B cell (primary cell): ENCODE data around the gene NNT. TPM values are rescaled to one million over a fixed set of nuclear protein-coding genes. Genes with fewer than 3 reads are reported as not detected.

Experiments used
- ATAC-seq: fragments of 200-7000 bp; cut with Tn5 transposase; one replicate; pipeline ENCODE4 v1.10.0; 2021; ENCODE audit warnings: low read depth, mild to moderate bottlenecking, moderate number of reproducible peaks, moderate library complexity
- CTCF ChIA-PET: fragments of 350-600 bp; sonication (Branson Sonifier 250); formaldehyde crosslinking; loops from one replicate; lab custom pipeline; 2021; ENCODE audit warnings: antibody characterized with exemption, inconsistent platforms; lab: Charles Lee
- POLR2A ChIA-PET: fragments of 350-600 bp; sonication (Branson Sonifier 250); formaldehyde crosslinking; loops from one replicate; lab custom pipeline; 2021; ENCODE audit warnings: antibody characterized with exemption; lab: Charles Lee
- DNase-seq: peaks from one replicate; pipeline ENCODE4 v3.0.0; 2013
- H2AFZ ChIP-seq: 2 replicates; pipeline ENCODE4 v1.6.1; 2012; ENCODE audit warnings: mild to moderate bottlenecking, low read depth, low read length; ENCODE audit not compliant: insufficient read depth, poor library complexity, severe bottlenecking
- H3K27ac ChIP-seq, 2 donors: 1 replicate in 1 of 2; 2 replicates in 1 of 2; pipeline ENCODE4 v1.5.1; 2012 to 2013; ENCODE audit warnings: low read length in 2 of 2, mild to moderate bottlenecking in 2 of 2, moderate library complexity in 1 of 2
- H3K27me3 ChIP-seq, 4 experiments: fragments of 200-600 bp in 1 of 4; sonication (generic) in 1 of 4; replicated peaks in 1 of 4; 1 replicate in 2 of 4; 2 replicates in 2 of 4; pipeline versions ENCODE4 v1.6.1 to v1.7.0; 2013 to 2016; ENCODE audit warnings: low read length in 3 of 4, mild to moderate bottlenecking in 2 of 4, mixed read lengths in 1 of 4, moderate library complexity in 1 of 4; ENCODE audit not compliant: insufficient read depth in 4 of 4, control insufficient read depth in 3 of 4; ENCODE audit errors: control extremely low read depth in 1 of 4
- H3K36me3 ChIP-seq, 2 experiments: replicated peaks in 1 of 2; 1 replicate in 1 of 2; 2 replicates in 1 of 2; pipeline versions ENCODE4 v1.6.1 to v1.7.1; 2013; ENCODE audit warnings: low read length in 1 of 2; ENCODE audit not compliant: insufficient read depth in 2 of 2, control insufficient read depth in 1 of 2; ENCODE audit errors: control extremely low read depth in 1 of 2, extremely low read depth in 1 of 2
- H3K4me1 ChIP-seq, 2 donors: fragments of 200-600 bp in 1 of 2; sonication (generic) in 1 of 2; 1 replicate in 1 of 2; 2 replicates in 1 of 2; pipeline versions ENCODE4 v1.5.1 to v1.6.1; 2013 to 2017; ENCODE audit warnings: low read length in 2 of 2; ENCODE audit not compliant: control insufficient read depth in 2 of 2, insufficient read depth in 2 of 2
- H3K4me2 ChIP-seq: replicated peaks from 2 replicates; pipeline ENCODE3; 2012; ENCODE audit warnings: mild to moderate bottlenecking, low read depth, low read length; ENCODE audit not compliant: poor library complexity, severe bottlenecking
- H3K4me3 ChIP-seq, 5 experiments: fragments of 200-600 bp in 1 of 5; sonication (generic) in 1 of 5; 1 replicate in 3 of 5; 2 replicates in 2 of 5; pipeline versions ENCODE4 v1.5.1 to v1.7.0; 2011 to 2016; ENCODE audit warnings: low read length in 4 of 5, mild to moderate bottlenecking in 4 of 5, low read depth in 2 of 5, control low read depth in 1 of 5, moderate library complexity in 1 of 5; ENCODE audit not compliant: insufficient read depth in 1 of 5; ENCODE audit errors: control extremely low read depth in 1 of 5, extremely low read depth in 1 of 5
- H3K79me2 ChIP-seq: fragments of 200-600 bp; sonication (generic); one replicate; pipeline ENCODE4 v1.6.0; 2016; ENCODE audit warnings: low read length; ENCODE audit not compliant: control insufficient read depth, insufficient read depth
- H3K9ac ChIP-seq: fragments of 200-600 bp; sonication (generic); 2 replicates; pipeline ENCODE4 v1.6.1; 2017; ENCODE audit warnings: mild to moderate bottlenecking, low read length, moderate library complexity
- H3K9me3 ChIP-seq, 3 donors: one replicate each; pipeline versions ENCODE4 v1.6.1 to v1.7.1; 2013; ENCODE audit warnings: low read length in 2 of 3; ENCODE audit not compliant: control insufficient read depth in 2 of 3, insufficient read depth in 1 of 3; ENCODE audit errors: control extremely low read depth in 1 of 3
- H4K20me1 ChIP-seq: 2 replicates; pipeline ENCODE4 v1.6.0; 2012; ENCODE audit warnings: mild to moderate bottlenecking, low read length; ENCODE audit not compliant: insufficient read depth, control insufficient read depth, poor library complexity, severe bottlenecking
- H3K27ac Mint-ChIP-seq: one replicate; pipeline ENCODE4 v1.8.0; 2021; ENCODE audit warnings: mixed read lengths
- H3K27me3 Mint-ChIP-seq: one replicate; pipeline ENCODE4 v1.8.0; 2021; ENCODE audit warnings: mixed read lengths
- H3K4me1 Mint-ChIP-seq: one replicate; pipeline ENCODE4 v1.8.0; 2021; ENCODE audit warnings: mixed read lengths
- H3K4me3 Mint-ChIP-seq: one replicate; pipeline ENCODE4 v1.8.0; 2021; ENCODE audit warnings: mixed read lengths
- H3K9me3 Mint-ChIP-seq: one replicate; pipeline ENCODE4 v1.8.0; 2022; ENCODE audit warnings: mixed read lengths; ENCODE audit not compliant: insufficient read depth
- EZH2 ChIP-seq: IDR thresholded peaks from 2 replicates; pipeline ENCODE4 v1.6.1; 2012; ENCODE audit warnings: borderline replicate concordance, low read depth, mild to moderate bottlenecking, moderate library complexity, low read length; ENCODE audit not compliant: insufficient read depth, poor library complexity, severe bottlenecking
- WGBS: methylation state at CpG from one replicate; pipeline ENCODE4 v1.1.5; 2013; ENCODE audit warnings: missing lambda C conversion rate; ENCODE audit not compliant: insufficient coverage; 5-methylcytosine and 5-hydroxymethylcytosine counted together
- intact Hi-C: fragments of 100-400 bp; cut with micrococcal nuclease; formaldehyde crosslinking; loops from one replicate; pipeline ENCODE4 v1.10.0; 2022
- polyA plus RNA-seq: library from polyadenylated mRNA; depleted of rRNA; stranded (reverse); fragments of >200 nt; gene quantifications from 2 replicates; pipeline ENCODE4 v1.2.3, GENCODE V29; 2012
- total RNA-seq, 2 donors: library from RNA; stranded (reverse); fragments of 120-200 nt in 1 of 2; gene quantifications; 1 replicate in 1 of 2; 2 replicates in 1 of 2; pipeline versions ENCODE4 v1.2.3 to v1.2.4, GENCODE V29; 2013 to 2022
- TF ChIP-seq, protein P1 (sequence below): fragments of 200-600 bp; IDR thresholded peaks from one replicate; pipeline ENCODE4 v1.8.0; 2022; ENCODE audit warnings: antibody characterized with exemption, mild to moderate bottlenecking

NNT gene
- total and polyA plus RNA-seq, 2 donors (not counting 1 experiment from before 2014, with no cell fraction given): 17.8 to 61.1 TPM

DNA sequence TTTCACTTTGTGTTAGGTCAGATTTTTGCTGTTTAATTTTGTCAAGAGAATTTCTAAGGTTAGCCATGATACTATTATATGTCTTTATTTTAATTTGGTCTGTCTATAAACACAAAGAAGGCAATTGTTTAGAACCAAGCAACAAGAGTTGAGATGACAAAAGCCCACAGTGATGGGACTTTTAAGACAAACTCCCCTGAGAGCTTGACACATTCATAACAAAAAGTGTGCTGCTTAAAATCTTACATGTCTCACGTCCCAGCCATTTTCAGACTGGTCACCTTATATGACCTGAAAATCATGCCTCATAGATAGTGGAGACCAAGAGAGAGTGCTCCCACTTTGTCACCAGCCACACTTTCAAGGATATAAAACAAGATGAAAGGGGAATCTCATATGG, 21.6 kb upstream of the NNT start:
- Mint-ChIP-seq H3K4me1 (no peaks in the 10 kb centered on the region), H3K4me3 (no peak overlapping the region), H3K27me3 (no peaks in the 10 kb centered on the region), H3K9me3 (no peaks in the 10 kb centered on the region), H3K27ac (no peak overlapping the region)
- ATAC-seq (no peak), DNase-seq (no peak)
- Histone ChIP-seq H3K9me3 (no peaks in the 10 kb centered on the region), H3K79me2 (no peaks in the 10 kb centered on the region), H3K27ac (no peak overlapping the region), H3K4me1 (no peaks in the 10 kb centered on the region), H3K36me3 (peaks cover 0 to 4% of the 10 kb centered on the region in 2 experiments), H3K27me3 (no peaks in the 10 kb centered on the region), H3K4me3 (no peak overlapping the region), H2AFZ (no peak overlapping the region), H3K4me2 (no peak overlapping the region), H3K9ac (no peak overlapping the region), H4K20me1 (no peaks in the 10 kb centered on the region)
- POLR2A ChIA-PET: no interaction called here
- intact Hi-C loops: no loop called here
- WGBS: no CpG with 5 or more reads among the region's 1 CpG
- CTCF ChIA-PET: no interaction called here
- TF ChIP-seq EZH2: no peak
- TF ChIP-seq, protein P1, sequence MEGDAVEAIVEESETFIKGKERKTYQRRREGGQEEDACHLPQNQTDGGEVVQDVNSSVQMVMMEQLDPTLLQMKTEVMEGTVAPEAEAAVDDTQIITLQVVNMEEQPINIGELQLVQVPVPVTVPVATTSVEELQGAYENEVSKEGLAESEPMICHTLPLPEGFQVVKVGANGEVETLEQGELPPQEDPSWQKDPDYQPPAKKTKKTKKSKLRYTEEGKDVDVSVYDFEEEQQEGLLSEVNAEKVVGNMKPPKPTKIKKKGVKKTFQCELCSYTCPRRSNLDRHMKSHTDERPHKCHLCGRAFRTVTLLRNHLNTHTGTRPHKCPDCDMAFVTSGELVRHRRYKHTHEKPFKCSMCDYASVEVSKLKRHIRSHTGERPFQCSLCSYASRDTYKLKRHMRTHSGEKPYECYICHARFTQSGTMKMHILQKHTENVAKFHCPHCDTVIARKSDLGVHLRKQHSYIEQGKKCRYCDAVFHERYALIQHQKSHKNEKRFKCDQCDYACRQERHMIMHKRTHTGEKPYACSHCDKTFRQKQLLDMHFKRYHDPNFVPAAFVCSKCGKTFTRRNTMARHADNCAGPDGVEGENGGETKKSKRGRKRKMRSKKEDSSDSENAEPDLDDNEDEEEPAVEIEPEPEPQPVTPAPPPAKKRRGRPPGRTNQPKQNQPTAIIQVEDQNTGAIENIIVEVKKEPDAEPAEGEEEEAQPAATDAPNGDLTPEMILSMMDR: no peak

DNA sequence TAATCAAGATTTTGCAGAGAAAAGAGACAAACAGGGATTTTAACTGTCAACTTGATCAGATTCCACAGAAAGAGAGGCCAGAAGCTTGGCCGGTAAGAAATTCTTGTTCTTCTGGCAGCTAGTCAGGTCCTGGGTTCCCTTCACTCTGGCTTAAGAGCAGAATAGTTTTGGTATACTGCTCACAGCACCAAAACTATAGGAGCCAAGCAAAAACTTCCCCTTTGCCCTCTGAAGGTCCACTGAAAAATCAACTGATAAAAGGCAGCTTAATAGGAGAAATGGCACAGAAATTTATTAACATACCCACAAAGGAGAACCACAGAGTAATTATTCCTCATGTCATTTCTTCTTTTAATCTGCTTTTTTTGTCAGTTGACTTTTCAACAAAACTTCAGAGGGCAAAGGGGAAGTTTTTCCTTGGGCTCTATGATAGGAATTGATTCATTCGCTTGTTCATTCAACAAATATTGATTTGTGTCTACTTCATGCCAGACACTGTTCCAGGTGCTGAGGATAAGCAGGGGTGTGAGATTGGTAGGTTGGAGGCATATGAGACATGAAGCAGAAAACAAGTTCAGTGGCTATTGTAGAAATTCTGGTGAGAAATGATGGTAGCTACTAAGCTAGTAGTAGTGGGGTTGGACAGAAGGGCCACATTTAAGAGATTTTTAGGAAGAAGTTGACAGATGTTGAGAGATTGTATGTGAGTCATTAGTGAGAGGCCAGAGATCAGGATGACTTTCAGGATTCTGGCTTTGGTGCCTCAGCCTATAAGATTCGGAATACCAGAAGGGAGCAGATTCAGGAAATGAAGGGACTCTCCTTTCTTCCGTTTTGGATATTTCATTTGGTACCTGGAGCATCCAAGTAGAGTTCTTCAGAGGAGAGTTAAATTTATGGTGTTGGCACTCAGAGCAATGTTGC, 20.6 kb upstream of the NNT start:
- intact Hi-C loops: no loop called here
- H3K9ac ChIP-seq: no peak overlapping the region
- no peaks in the 10 kb centered on the region for H3K4me1 ChIP-seq
- H3K9me3 ChIP-seq: no peaks in the 10 kb centered on the region
- no peak overlapping the region for H3K27ac Mint-ChIP-seq
- H3K4me3 Mint-ChIP-seq: no peak overlapping the region
- no peaks in the 10 kb centered on the region for H3K27me3 Mint-ChIP-seq
- H3K4me2 ChIP-seq: no peak overlapping the region
- WGBS: 93% methylated on average over 3 of the region's 4 CpGs
- no peaks in the 10 kb centered on the region for H3K79me2 ChIP-seq
- H3K4me1 Mint-ChIP-seq: no peaks in the 10 kb centered on the region
- no peak overlapping the region for H3K4me3 ChIP-seq
- H3K36me3 ChIP-seq: peaks cover 0 to 2% of the 10 kb centered on the region in 2 experiments
- ATAC-seq (no peak), DNase-seq (no peak)
- CTCF ChIA-PET: interaction anchor here (1.0 kb wide), 1 partner anchor 49 kb away, joined by 3 read pairs; no protein-coding TSS in a partner anchor
- no peaks in the 10 kb centered on the region for H3K9me3 Mint-ChIP-seq
- no peak for TF ChIP-seq EZH2
- H4K20me1 ChIP-seq: no peaks in the 10 kb centered on the region
- H3K27me3 ChIP-seq: no peaks in the 10 kb centered on the region
- POLR2A ChIA-PET: no interaction called here
- no peak overlapping the region for H3K27ac ChIP-seq
- H2AFZ ChIP-seq: no peak overlapping the region
